Activated CD8-positive, alpha-beta memory T cell treated with anti-CD3 and anti-CD28 coated beads, Interleukin-2, amount 50 U/mL, for 1 hour (primary cell): ENCODE data around the gene GAK.

Experiments used
- DNase-seq: peaks from one replicate; pipeline ENCODE4 v3.0.0-alpha.2; 2020; ENCODE audit errors: extremely low read depth

Gene GAK

DNA sequence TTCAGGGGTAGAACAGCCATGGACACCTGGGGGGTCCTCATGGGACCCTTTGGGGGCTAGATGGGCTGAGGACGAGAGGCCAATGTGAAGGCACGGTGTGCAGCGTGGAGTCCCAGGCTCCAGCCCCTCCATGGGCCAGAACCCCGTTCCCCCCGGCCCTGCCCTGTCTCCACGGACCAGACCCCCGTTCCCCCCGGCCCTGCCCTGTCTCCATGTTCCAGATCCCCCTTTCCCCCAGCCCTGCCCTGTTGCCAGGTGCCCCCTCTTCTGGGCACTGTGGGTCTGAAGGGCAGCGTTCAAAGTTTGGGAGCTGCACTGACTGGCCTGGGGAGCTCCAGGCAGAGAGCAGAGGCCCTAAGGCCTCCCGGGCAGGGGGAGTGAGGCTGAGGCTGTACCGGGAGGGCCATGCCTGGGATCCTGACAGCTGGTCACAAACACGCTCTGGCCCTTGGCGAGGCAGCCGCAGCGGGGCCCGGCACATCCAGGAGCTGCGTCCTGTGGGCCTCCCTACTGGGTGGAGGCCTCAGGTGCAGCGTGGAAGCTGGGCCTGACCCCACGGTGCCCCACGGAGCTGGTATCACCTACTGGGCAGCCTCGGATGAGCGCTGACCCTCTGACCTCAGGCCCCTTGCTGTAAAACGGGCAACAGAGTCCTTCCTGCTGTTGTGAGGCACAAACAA, 32.4 kb upstream of the GAK start:
- DNase-seq = no peak

DNA sequence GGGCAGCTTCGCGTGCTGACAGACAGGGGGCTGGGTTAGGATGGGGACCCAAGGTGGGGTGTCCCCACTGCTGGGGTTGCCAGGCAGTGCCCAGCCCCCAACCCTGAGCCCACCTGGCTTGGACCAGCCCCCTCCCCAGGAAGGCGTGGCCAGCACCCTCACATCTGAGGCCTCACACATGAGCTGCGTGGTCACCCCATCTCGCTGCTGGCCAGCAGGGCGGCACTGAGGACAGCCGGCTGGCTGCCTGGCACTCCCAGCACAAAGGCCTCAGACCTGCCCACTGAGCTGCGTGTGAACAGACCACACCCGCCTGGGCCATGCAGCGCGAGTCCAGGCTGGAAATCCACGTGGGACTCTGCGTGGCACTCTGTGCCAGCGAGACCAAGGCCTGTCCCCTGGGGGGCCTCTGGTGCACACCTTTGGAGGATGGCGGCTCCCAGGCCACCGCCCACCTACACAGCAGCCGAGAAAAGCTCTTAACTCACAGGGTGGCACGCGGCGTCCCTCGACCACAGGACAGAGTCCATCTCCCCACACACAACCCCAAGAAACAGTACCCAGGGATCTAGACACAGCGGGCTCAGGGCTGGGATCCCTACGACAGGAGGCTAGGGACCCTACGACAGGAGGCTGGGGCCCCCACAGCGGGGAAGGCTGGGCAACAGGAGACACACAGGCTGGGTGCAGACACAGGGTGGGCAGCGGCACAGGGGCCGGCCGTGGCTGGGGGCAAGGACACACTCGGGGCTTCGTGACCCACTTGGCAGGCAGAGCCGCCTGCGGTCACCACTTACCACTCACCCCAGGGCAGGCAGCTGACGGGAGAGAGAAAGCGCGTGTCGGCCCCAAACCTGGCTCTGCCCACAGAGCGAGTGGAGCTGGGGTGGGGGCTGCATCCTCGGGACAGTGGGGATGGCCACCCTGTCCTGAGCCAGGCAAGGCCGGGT, 31.4 kb upstream of the GAK start:
- DNase-seq = no peak

DNA sequence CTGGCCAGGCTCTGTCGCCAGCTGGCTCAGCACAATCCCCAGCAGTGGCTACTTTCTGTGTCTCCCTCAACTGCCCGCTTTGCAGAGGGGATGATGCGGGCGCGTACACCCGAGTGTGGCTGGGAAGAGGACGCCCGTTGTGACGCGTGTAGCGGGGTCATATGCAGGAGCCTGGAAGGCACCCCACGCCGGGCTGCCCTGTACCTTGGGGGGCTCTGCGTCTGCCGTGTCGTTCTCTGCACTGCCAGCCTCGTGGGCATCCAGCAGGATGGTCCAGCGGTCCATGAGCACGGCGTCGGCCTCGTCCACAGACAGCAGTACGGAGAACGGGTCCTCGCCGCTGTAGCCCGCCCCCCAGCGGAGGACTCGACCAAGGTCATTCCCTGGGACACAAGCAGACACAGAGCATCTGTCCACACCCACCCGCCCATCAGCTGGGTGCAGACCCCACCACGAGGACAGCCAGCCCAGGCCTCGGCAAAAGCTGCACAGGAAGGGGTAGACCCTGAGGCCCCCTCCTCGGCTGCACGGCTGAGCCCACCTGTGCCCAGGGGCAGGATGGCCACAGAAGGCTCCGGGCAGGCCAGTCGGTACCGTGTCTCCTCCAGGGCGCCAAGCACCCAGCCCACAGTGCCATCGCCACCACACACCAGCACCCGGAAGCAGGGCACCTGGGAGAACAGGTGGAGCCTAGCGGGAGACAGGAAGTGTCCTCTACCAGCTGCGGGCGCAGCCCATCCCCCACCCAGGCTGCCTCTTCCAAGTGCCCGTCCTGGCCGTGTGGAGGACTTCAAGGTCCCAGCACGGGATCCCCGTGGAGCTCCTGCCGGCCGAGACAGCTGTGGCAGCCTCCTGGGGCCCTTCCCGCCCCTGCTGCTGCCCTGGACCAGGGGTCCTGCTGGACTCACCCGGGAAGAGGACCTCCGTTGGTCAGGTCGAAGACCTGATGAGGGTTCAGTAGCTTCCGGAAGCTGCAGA, 30.4 kb upstream of the GAK start:
- no peak for DNase-seq

DNA sequence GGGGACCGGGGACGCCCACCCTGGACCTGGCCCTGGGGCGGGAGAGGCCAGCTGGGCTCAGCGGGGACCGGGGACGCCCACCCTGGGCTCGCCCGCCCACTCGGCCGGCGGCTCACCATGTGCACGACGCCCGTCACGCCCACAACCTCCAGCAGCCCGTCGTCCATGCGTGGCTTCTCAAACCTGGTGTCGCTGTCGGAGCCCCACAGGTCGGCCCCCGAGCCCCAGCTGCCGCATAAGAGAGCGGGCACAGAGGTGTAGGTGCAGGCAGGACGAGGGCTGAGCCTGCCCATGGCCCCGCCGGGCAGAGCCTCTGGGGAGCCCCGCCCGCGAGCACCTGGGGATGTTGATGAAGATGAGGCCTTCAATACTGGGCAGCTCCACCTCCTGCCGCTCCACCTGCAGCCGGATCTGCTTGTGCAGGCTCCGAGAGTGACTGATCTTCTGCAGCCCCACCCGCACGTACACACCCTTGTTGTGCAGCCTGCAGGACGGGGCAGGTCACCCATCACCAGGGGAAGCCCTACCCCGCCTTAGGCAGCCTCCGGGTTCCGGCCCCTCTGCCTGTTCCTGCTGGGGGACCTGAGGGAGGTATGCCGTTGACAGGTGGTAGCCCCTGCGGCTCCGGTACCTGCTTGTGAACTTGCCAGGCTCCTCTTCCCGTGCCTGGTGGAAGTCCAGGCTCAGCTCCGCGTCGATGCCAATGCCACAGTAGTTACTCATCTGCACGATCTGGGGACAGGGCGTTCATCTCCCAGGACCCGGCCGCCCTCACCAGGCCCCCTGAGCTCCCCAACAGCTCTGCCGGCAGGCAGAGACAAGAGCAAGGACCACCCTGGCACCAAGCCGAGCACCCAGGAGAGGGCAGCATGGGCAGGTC, 29.5 kb upstream of the GAK start:
- DNase-seq = no peak

DNA sequence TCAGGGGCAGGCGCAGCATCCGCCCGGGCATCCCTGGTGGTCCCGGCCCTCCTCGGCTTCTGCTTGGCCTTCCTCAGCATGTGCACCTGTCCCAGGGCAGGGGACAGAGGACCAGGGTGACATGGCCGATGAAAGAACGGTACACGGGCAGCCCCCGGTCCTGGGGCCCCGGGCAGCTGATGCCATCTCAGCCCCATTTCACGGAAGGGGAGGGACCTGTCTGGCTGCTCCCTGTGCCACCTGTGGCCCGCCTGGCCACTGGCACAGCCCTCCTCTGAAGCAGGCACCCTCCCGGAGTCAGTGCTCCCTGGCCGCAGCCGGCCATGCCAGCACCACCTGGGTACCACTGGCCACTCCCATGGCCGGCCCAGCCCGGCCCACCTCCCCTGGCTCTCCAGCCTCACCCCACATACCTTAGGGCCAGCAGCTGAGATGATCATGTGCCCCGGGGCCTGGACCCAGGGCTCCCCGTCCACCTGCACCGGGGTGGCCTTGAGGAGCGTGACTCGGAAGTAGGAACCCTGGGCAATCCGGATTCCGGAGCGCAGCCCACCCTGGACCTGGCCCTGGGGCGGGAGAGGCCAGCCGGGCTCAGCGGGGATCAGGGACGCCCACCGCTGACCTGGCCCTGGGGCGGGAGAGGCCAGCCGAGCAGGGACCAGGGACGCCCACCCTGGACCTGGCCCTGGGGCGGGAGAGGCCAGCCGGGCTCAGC, 28.7 kb upstream of the GAK start:
- DNase-seq = no peak

DNA sequence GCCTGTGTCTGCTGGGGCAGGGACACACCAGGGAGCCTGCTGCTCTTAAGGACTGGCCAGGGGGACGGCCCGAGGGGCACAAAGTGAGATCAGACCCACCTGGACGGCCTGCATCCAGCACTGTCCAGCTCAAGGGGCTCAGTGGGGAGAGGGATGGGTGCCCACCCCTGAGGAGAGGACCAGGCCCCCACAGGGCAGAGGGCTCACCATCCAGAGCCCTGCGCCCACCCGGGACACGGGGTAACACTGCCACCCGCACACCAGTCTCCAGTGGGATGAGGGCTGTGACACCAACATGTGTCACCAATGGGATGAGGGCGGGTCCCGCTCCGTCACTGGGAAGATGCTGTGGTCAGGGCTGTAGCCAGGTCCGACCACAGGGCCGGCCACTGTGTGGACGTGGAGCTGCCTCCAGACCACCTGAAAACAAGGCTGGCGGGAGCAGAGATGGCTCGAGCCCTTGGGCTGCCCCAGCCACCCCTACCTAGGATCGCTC, 28.1 kb upstream of the GAK start:
- no peak for DNase-seq

DNA sequence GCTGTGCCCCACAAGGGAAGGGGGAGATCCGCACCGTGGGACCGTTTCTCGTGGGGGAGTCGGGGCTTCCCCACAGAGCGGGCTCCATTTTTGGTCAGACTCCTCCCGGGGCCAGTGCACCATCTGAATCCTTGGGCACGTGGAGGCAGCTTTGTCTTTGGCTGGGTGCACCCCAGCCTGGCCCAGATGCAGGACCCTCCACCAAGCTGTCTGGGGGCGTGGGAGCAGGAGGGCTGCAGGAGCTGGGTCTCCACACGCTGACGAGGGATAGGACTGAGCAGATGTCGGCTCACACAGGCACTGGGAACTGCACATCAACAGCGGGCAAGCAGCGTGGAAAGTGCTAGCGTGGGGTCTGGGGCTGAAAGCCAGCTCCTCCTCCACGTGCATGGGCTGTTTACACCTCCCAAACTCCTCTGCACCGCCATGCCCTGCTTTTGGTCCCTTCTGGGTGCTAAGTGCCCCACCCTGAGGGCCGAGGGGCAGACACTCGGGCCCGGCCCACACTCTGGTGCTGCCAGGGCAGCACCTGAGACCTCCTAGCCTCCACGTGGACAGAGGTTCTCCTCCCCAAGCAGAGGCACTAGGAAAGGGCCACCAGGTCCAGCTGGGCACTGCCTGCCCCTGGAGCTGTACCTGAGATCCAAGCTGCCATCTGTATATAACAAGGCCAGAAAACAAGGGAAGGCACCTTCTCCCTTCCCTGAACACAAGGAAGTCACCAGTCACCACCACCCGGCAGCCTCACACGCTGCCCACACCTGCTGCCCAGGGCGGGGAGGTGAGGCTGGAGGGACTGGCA, 27.4 kb upstream of the GAK start:
- DNase-seq = no peak

DNA sequence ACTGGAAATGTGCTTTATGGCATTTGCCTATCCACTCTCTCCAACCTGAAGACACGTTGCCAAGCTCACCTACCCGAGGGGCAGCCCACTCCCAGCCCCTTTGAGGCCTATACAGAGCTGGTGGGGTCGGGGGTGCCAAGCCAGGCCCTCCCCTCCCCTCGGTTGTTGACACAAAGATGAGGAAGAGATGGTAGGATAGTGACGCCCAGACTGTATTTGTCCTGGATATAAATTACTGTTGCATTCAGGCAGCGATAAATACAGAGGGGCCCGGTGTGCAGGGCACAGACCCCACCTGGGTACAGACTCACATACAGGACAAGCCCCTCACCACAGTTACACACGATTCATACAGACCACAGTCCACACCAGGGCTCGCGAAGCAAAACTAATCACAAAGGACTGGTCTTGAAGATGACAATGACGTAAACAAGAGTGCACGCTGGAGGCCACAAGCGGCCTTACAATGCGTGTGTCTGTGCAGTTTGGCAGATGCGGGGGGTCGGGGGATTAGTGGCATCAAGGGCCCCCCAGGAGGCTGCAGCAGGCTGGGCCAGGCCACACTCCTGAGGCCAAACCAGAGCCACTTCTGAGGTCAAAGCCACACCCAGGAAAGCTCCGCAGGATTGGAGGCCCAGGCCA, 26.7 kb upstream of the GAK start:
- DNase-seq = no peak

DNA sequence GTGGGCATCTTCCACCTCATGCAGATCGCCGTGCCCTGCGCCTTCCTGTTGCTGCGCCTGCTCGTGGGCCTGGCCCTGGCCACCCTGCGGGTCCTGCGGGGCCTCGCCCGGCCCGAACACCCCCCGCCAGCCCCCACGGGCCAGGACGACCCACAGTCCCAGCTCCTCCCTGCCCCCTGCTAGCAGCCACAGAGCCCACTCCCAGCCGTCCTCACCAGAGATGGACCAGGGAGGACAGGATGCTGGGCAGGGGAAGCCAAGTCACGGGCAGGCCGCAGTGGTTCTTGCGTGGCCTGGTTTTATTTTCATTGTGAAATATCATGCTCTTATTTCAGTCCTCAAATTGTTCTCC, 26.2 kb upstream of the GAK start:
- no peak for DNase-seq

DNA sequence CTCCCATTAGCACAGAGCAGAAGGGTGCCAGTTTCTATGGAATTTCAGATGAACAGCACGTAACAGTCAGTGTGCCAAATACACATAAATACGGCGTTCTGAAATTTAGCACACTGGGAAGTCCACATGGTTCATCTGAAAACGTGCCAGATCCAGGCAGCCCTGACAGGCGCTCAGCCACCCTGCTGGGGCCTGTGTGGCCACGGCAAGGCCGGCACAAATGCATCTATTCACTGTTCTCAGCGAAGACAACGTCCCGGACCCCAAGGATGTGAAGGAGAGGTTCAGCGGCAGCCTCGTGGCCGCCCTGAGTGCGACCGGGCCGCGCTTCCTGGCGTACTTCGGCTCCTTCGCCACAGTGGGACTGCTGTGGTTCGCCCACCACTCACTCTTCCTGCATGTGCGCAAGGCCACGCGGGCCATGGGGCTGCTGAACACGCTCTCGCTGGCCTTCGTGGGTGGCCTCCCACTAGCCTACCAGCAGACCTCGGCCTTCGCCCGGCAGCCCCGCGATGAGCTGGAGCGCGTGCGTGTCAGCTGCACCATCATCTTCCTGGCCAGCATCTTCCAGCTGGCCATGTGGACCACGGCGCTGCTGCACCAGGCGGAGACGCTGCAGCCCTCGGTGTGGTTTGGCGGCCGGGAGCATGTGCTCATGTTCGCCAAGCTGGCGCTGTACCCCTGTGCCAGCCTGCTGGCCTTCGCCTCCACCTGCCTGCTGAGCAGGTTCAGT, 25.6 kb upstream of the GAK start:
- no peak for DNase-seq

DNA sequence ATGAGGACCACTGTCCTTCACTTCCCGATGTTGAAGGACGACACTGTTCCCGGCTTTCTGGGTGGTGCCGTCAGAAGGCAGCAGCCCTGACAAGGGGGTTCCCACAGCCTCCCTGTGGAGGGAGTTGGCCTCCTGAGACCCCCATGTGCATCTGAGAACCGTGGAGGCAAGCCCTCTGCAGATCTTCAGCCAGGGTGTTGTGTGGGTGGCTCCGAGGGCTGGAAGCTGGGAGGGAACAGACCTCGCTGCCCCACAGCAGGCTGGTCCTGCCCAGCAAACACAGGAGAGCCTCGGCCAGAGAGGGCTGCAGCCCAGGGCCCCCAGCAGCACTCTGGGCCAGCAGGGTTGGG, 25.1 kb upstream of the GAK start:
- no peak for DNase-seq

DNA sequence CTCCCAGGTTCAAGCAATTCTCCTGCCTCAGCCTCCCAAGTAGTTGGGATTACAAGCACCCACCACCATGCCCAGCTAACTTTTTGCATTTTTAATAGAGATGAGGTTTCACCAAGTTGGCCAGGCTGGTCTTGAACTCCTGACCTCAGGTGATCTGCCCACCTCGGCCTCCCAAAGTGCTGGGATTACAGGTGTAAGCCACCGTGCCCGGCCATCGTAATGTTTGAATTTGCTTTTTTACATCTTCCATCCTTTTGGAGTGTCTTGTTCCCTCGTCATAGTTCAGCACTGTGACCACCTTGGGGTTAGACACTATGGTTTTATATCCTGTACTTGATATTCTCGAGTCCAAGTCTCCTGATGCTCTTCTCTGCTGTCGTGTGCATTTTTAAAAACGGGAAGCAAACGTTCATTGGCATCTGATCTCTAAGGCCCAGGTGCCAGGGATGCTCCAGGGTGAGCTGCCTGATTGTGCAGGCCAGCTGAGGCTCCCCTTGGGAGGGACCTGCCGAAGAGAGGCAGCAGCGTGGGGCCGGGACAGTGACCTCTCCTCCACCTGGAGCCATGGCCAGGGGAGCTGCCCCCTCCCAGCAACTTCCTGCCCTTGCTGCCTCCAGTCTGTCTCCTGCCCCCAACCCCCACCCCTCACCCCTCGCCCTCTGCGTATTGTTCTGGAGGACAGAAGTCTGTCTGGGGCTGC, 24.6 kb upstream of the GAK start:
- no peak for DNase-seq

DNA sequence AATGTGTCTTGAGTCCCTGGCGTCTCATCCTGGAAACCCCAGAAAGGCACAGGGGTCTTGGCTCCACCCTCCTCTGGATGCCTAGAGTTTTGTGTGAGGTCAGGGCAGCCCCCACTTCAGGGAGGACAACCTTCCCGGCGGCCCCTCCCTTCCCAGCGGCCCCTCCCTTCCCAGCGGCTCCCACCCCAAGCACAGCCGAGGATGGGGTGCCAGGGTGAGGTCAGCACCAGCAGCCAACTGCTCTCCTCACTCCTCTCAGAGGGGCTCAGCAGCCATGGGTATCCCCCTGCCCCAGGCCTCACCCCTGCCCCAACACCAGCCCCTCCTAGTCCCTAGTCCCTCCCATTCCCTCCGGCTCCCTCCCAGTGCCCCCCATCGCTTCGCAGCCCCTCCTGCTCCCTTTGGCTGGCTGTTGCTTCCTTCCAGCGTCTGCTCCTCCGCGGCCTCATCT, 23.8 kb upstream of the GAK start:
- no peak for DNase-seq

DNA sequence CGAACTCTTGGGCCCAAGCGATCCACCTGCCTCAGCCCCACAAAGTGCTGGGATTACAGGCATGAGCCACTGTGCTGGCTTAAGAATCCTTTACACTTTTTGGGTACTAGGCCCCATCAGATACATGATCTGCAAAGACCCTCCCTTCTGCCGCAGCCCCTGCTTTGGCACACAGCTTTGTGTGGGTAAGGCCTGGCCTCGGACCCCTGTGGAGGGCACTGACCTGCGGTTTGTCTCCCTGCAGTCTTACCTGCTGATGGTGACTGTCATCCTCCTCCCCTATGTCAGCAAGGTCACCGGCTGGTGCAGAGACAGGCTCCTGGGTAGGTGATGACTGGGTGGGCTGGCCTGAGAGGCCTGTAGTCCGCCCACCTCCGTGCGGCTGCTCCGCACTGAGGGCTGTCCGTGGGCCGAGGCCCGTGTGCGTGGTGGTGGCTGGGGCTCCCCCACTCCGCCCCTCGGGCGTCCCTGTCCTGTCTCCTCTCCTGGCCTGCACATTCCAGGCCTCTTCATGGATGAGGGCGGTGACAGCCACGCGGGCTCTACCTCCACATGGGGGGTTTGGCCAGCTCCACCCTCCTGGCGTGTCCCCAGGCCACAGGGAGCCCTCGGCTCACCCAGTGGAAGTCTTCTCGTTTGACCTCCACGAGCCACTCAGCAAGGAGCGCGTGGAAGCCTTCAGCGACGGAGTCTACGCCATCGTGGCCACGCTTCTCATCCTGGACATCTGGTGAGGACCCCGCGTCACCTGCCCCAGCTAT, 23.2 kb upstream of the GAK start:
- DNase-seq = no peak

DNA sequence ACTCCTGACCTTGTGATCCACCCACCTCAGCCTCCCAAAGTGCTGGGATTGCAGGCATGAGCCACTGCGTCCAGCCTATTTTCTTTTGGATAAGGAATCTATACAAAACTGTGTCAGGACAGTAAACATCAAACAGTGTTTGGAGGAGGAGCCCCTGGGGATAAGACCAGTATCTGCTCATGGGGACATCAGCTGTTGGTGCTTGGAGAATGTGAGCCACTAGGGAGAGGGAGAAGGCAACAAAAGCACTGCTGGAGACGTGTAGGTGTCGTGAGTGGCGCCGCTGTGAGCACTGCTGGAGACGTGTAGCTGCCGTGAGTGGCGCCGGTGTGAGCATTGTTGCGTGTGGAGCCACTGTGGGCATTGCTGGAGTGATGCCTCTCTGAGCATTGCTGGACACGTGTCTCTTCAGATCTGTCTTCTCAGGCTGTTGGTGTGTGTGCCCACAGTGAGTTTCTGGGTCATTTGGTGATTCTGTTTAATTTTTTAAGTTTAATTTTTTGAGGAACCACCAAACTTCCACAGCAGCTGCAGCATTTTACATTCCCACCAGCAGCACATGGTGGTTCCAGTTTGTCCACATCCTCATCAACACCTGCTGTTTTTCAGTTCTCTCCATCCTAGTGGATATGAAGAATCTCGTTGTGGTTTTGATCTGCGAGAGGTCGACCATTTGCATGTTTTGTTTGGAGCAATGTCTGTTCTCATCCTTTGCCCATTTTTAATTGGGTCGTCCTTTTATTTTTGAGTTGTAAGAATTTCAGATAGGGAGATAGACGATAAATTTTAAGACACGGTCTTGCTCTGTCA, 22.3 kb upstream of the GAK start:
- DNase-seq = no peak

DNA sequence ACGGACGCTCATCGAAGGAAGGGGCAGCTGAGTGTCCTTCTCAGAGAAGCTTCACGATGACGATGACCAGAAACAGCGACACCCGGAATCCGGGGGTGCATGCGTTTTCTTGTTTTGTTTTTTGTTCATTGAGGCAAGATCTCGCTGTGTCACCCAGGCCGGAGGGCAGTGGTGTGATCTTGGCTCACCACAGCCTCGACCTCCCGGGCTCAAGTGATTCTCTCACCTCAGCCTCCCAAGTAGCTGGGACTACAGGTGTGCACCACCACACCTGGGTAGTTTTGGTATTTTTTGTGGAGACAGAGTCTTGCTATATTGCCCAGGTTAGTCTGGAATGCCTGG, 21.4 kb upstream of the GAK start:
- no peak for DNase-seq
